ENCODE data around the gene BICD2. TPM values are rescaled to one million over a fixed set of nuclear protein-coding genes. Genes with fewer than 3 reads are reported as not detected.

Gene BICD2
- total and polyA plus RNA-seq, 9 of the 15 experiments (the other 6 are each of a cell fraction or from before 2014, with no cell fraction given), result 3.6 to 23.4 (median 11.8) TPM

- TF ChIP-seq BCOR (IDR thresholded peaks at IDR 0.05) (no peak), DDX20 (tag; IDR thresholded peaks at IDR 0.05; ENCODE audit: low read depth) (no peak), RFX7 (CRISPR knock-in tag; IDR thresholded peaks at IDR 0.05) (no peak), KDM5B (IDR thresholded peaks at IDR 0.05; ENCODE audit: insufficient replicate concordance, low read depth, low read length) (no peak), HNRNPK (IDR thresholded peaks at IDR 0.05; ENCODE audit: low read depth, low read length, poor library complexity, severe bottlenecking) (no peak), RUNX1 (IDR thresholded peaks at IDR 0.05; ENCODE audit: low read depth) (no peak), NFE2L1 (tag; IDR thresholded peaks at IDR 0.05; ENCODE audit: borderline replicate concordance, low read depth) (no peak), ZNF318 (IDR thresholded peaks at IDR 0.05; ENCODE audit: borderline replicate concordance in 1 of 2, low read depth in 1 of 2) (no peak), NR2C2 (CRISPR knock-in tag; IDR thresholded peaks at IDR 0.05) (no peak), NR2C2 (tag; IDR thresholded peaks at IDR 0.05) (0 out of 2 replicates have a peak, but pooled peaks have one; percentile 24), ZC3H8 (IDR thresholded peaks at IDR 0.05) (no peak), ZNF316 (IDR thresholded peaks at IDR 0.05) (0 out of 2 replicates have a peak, but pooled peaks have one; percentile 12), TAF1 (IDR thresholded peaks at IDR 0.05; ENCODE audit: control insufficient read depth, extremely low read depth, insufficient read depth, low read length, severe bottlenecking) (no peak), GABPA (tag; conservative IDR thresholded peaks at IDR 0.05; ENCODE audit: low read depth) (no peak), RCOR1 (IDR thresholded peaks at IDR 0.05; ENCODE audit: borderline replicate concordance in 1 of 2, low read depth in 2 of 2, low read length in 2 of 2) (no peak)
Measured at GRCh38 chr9:92769990-92770359, 5.3 kb upstream of the BICD2 start (continued).
